AML-193 (cell line): ENCODE results near the gene IL13RA1.
A peak's percentile ranks its signal among the peaks of the same experiment; 100 is the strongest.
"Not testable (repeated sequence)": the region's sequence is repeated elsewhere in the genome, so short reads cannot be mapped to it uniquely, and the experiment has no call there.

ENCODE experiments used
- DNase-seq, 2 experiments: peaks; one replicate each; lab custom pipeline; 2025; lab: John Stamatoyannopoulos, UW

IL13RA1 gene

DNA sequence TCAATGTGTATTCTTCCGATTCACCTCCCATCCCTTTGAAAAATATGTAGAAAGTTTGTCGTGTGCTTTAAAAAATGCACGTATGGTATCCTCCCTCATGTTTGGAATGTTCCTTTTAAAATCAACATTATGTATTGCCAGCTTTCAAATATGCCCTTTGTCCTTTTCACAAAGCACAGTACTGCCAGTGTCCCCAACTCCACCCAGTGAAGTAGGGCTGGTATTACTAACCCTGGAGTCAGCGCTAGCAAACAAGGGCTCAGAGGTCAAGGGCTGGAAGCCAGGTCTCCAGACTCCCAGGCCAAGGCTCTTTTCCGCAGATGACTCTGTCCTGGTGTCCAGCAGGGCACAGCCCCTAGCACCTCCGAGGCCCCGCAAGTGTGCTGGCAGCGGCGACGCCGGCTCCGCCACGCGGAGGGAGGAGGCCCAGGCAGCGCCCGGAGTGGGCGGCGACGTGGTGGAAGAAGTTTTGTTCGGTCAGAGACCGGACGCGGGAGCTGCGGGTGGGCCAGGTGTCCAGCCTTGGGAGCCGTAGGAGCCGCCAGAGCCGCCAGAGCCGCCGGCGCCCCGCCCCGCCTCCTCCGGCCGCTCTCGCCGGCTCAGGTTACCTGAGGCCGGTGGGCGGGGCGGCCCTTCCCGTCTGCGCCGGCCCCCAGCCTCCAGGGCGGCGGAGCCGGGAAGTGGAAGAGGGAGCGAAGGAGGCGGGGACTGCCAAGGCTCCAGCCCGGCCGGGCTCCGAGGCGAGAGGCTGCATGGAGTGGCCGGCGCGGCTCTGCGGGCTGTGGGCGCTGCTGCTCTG lies at the start of gene IL13RA1:
Gene IL13RA1 (plus strand): TSS at position 720 of the 799 bp plus-strand sequence. CDS start 33 bp downstream, at position 753.
- no peak for DNase-seq

DNA sequence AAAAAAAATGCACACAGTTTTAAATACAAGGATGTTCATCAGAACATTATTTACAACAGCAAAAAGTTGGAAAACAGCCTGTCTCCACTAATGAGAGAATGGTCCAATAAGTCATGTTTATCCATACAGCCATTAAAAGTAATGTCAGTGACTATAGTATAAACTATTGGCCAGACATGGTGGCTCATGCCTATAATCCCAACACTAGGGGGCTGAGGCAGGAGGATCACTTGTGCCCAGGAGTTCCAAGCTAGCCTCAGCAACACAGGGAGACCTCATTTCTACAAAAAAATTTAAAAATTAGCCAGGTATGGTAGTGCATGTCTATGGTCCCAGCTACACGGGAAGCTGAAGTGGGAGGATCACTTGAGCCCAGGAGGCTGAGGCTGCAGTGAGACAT lies 48.1 kb upstream of the IL13RA1 start:
- no peak for DNase-seq

GRCh38 chrX:118682258-118683014 lies 45.0 kb upstream of the IL13RA1 start:
- DNase-seq = no peak

GRCh38 chrX:118685393-118685792 lies 42.0 kb upstream of the IL13RA1 start:
- no peak for DNase-seq

DNA sequence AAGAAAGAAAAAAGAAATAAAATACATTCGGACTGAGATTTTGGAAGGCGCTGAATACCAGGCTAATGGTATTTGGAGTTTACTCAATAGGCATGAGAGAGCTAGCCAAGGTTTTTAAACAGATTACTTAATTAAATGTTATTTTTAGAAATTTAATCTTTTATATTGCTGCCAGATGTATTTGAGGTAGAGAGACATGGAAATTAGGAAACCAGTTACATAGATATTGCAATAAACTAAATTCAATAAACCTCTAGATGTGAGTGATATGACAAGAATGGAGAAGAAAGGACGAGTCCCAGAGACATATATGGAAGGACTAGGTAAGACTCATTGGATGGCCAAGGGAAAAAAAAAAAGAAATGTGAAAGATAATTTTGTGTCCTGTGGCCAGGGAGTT lies 38.5 kb upstream of the IL13RA1 start:
- DNase-seq = no peak

GRCh38 chrX:118693843-118694242 lies 33.6 kb upstream of the IL13RA1 start:
- no peak for DNase-seq

- DNase-seq = peak in 1 of 2 experiments; percentile 3
These were observed 32.8 kb upstream of the IL13RA1 start for GRCh38 chrX:118694638-118695037.

GRCh38 chrX:118698516-118699170 lies 28.8 kb upstream of the IL13RA1 start:
- peak; percentile 27 to 59 for DNase-seq

DNA sequence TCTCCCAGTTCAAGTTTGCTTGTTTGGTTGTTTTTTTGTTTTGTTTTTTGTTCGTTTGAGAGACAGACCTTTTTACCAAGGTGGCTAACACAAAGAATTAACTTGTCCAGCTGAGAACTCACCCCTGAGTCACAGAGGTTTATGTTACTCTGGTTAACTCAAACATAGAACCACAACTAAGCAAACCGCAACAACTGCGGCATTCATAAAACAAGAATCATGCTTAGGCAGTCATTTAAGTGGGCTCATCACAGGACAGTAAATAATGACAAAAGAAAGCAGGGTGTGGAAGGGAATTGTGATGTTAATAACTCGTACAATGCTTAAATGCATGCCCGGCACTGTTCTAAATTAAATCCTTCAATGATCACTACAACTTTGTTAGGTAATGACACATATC lies 24.7 kb upstream of the IL13RA1 start:
- DNase-seq = no peak

DNA sequence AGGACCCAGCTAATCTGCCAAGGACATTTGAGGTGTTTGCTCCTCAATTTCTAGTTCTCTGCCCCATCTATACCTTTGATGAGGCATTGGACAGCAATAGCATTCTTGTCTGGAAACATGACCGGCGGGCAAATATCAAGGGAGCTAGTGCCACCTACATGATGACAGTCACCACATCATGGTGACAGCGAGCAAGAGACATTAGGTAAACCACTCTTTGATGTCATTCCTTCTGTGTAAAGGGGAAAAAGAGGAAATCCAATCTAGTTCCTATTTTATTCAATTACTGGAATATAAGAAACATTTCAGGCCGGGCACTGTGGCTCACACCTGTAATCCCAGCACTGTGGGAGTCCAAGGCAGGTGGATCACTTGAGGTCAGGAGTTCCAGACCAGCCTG lies 20.7 kb upstream of the IL13RA1 start:
- no peak for DNase-seq

- DNase-seq = no peak
These were observed 12.9 kb upstream of the IL13RA1 start for GRCh38 chrX:118714521-118714920.

- not testable (repeated sequence) for DNase-seq
These were observed 11.5 kb upstream of the IL13RA1 start for GRCh38 chrX:118715917-118716316.

DNA sequence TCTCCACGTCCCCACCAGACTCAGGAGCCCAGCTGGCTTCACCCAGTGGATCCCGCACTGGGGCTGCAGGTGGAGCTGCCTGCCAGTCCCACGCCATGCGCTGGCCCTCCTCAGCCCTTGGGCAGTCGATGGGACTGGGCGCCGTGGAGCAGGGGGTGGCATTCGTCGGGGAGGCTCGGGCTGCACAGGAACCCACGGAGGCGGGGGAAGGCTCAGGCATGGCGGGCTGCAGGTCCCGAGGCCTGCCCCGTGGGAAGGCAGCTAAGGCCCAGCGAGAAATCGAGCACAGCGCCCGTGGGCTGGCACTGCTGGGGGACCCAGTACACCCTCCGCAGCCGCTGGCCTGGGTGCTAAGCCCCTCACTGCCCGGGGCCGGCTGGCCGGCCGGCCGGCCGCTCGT lies 10.6 kb upstream of the IL13RA1 start:
- DNase-seq = not testable (repeated sequence)

DNA sequence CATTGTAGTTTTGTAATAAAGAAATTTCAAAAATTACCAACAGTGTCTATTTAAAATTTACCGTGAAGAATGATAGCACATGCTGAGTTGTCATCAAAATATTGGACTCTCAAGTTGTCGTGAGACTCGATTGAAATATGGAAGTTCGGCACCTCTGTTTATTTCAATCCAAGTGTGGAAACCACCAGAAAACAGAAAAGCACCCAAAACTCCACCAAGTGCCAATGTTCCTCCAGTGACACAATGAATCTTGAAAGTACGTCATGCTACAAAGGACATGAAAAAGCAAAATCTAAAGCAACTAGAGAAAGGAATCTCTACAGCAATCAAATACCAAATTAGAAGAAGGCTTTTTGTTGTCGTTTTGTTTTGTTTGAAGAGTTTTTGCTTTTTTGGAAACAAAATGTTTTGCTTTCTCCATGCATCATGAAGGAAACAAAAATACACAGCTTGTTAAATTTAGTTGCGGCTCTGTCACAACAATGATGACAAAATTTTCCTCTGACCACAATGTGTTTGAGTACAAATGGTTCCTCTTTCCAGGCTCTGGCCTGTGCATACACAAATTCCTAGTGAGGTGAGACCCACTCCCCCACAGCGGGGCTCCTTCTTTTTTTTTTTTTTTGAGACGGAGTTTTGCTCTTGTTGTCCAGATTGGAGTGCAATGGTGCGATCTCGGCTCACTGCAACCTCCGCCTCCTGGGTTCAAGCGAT lies 9.6 kb upstream of the IL13RA1 start:
- DNase-seq = peak; percentile 46 to 58

GRCh38 chrX:118718737-118719136 lies 8.7 kb upstream of the IL13RA1 start:
- DNase-seq = peak; percentile 63 to 73

DNA sequence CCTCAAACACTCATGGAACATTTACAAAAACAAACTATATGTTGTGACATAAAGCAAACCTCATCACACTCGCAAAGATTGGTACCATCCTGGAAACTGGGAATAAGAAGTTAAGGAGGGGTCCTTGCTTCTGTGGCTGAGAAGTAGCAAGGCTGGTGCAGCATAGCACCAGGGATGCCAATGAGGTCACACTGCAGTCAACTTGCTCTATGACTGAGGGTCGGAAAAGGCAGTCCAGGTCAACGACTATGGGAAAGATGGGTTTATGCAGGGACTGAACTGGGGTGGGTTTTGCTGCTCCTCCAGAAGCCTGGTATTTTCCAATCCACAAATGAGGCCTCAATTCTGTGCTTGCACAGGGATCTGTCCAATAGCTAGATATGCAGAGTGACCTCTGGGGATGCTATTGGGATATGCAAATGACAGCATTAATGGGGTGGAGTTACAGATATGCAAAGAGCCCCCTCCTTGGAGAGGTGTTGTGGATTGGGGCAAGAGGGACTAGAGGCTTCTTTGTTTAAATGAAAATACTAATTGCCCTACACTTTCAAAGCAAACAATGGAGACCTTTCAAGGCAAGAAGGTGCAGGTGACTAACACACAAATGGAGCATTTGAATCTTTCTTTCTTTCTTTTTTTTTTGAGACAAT lies 7.2 kb upstream of the IL13RA1 start:
- no peak for DNase-seq

GRCh38 chrX:118723376-118723775 lies 4.0 kb upstream of the IL13RA1 start:
- DNase-seq = no peak

DNA sequence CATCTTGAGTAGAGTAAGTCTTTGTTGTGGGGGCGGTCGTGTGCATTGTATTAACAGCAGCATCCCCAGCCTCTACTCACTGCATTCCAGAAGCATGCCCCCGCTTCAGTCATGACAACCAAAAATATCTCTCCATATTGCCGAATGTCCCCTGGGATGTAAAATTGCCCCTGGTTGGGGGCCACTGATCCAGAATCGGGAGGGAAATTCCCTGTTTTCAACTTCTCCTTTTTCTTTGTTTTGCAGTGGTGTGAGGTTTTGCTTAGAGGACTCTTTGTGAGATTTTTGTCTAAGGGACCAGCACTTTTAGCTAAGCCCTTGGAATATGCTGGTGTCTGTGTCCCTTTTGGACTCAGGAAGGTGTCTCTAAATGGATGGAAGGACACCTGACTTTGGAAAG lies 3.0 kb upstream of the IL13RA1 start:
- peak in 1 of 2 experiments; percentile 3 for DNase-seq

DNA sequence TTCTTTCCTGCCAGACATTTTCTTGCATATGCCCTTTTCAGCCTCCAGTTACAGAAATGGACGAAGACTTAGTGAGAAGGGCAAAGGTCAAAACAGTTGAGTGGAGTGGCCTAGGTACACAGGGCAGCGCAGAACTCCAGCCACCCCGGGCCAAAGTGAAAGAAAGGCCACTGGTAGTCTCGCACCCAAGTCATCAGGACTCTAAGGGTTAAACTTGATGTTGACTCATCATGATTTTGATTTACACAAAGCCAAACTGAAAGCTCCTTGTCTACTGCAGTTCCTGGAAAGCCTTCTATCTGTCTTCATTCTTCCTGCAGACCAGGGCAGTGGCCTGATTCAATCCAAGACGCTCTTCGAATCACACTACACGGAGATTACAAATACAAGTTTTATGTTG lies 2.6 kb upstream of the IL13RA1 start:
- no peak for DNase-seq

GRCh38 chrX:118726396-118726795 lies 1.0 kb upstream of the IL13RA1 start:
- DNase-seq = no peak

DNA sequence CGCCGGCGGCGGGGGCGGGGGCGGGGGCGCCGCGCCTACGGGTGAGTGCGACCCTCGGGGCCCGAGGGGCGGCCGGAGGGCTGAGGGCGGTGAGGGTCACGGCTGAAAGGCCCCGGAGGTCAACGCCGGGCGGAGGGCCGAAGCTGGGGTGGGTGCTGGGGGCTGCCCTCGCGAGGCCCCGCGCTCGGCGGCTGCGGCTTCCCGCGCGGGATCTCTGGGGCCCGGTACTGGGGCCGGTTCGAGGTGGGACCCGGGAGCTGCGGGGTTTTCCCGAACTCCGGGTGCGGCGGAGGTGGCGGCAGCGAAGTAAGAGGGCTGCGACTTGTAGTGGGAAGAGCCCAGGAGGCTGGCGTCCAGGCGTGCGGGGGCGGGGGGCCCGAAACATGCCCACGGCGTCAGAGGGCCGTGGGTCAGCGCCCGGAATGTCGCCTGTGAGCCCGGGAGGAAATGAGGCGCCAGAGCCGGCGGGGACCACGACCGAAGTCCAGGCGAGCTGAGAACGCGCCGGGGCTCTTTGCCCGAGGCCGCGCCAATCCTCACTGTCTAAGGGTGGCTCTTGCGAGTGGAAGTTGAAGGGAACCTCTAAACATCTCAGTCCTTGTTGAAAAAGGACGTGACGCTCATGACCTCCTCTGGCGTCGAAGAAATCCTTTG lies 407 bp downstream of the IL13RA1 start:
- DNase-seq = no peak
